Neural cell (in vitro differentiated cells): ENCODE data around the gene KIZ. TPM values are rescaled to one million over a fixed set of nuclear protein-coding genes. Genes with fewer than 3 reads are reported as not detected.

ENCODE experiments used
- H2AFZ ChIP-seq: fragments of 200-600, 300-800 bp; sonication (generic), shearing (Covaris generic); 2 replicates; pipeline ENCODE4 v1.6.0; 2014; ENCODE audit warnings: low read depth, mild to moderate bottlenecking, antibody characterized with exemption, low read length, moderate library complexity
- H3F3A ChIP-seq: fragments of 200-600 bp; shearing (Covaris generic); 2 replicates; pipeline ENCODE4 v1.6.1; 2016; ENCODE audit warnings: mild to moderate bottlenecking, moderate library complexity, mixed read lengths, antibody characterized with exemption, low read length; ENCODE audit not compliant: insufficient read depth, poor library complexity, severe bottlenecking
- H3K27ac ChIP-seq: fragments of 200-600, 300-800 bp; sonication (generic), shearing (Covaris generic); 2 replicates; pipeline ENCODE4 v1.5.1; 2014; ENCODE audit warnings: mild to moderate bottlenecking, low read length, moderate library complexity
- H3K27me3 ChIP-seq: fragments of 300-800, 200-600 bp; sonication (generic), shearing (Covaris generic); 2 replicates; pipeline ENCODE4 v1.6.0; 2014; ENCODE audit warnings: mild to moderate bottlenecking, low read depth, low read length, moderate library complexity; ENCODE audit not compliant: insufficient read depth
- H3K36me3 ChIP-seq: fragments of 300-800, 200-600 bp; sonication (generic), shearing (Covaris generic); 2 replicates; pipeline ENCODE4 v1.5.1; 2014; ENCODE audit warnings: mild to moderate bottlenecking, antibody characterized with exemption, low read length, moderate library complexity; ENCODE audit not compliant: insufficient read depth
- H3K4me2 ChIP-seq: fragments of 300-800, 200-600 bp; sonication (generic), shearing (Covaris generic); 2 replicates; pipeline ENCODE4 v1.6.0; 2014; ENCODE audit warnings: mild to moderate bottlenecking, low read length
- H3K4me3 ChIP-seq: fragments of 300-800, 200-600 bp; sonication (generic), shearing (Covaris generic); 2 replicates; pipeline ENCODE4 v1.5.1; 2014; ENCODE audit warnings: mild to moderate bottlenecking, low read length, moderate library complexity
- H3K79me2 ChIP-seq: fragments of 200-600 bp; shearing (Covaris generic); replicated peaks from 2 replicates; pipeline ENCODE4 v1.6.0; 2014; ENCODE audit warnings: mild to moderate bottlenecking, low read length, moderate library complexity; ENCODE audit not compliant: insufficient read depth
- H3K9ac ChIP-seq: fragments of 300-800, 200-600 bp; sonication (generic), shearing (Covaris generic); 2 replicates; pipeline ENCODE4 v1.6.1; 2016; ENCODE audit warnings: mild to moderate bottlenecking, low read length, mixed read lengths
- H3K9me2 ChIP-seq: fragments of 200-600 bp; shearing (Covaris generic); 2 replicates; pipeline ENCODE4 v1.6.1; 2016; ENCODE audit warnings: mild to moderate bottlenecking, low read length, mixed read lengths; ENCODE audit not compliant: insufficient read depth
- H3K9me3 ChIP-seq: fragments of 200-600, 300-800 bp; sonication (generic), shearing (Covaris generic); 2 replicates; pipeline ENCODE4 v1.6.1; 2016; ENCODE audit warnings: mild to moderate bottlenecking, mixed run types, low read length, moderate library complexity, mixed read lengths
- H4K20me1 ChIP-seq: fragments of 200-600 bp; shearing (Covaris generic); 2 replicates; pipeline ENCODE4 v1.6.1; 2016; ENCODE audit warnings: mild to moderate bottlenecking, mixed run types; ENCODE audit not compliant: insufficient read depth
- CTCF ChIP-seq: fragments of 450-650 bp; IDR thresholded peaks from 2 replicates; pipeline ENCODE4 v1.5.1; 2014; ENCODE audit warnings: antibody characterized with exemption, mild to moderate bottlenecking, moderate library complexity; ENCODE audit not compliant: poor library complexity, severe bottlenecking
- EP300 ChIP-seq: fragments of 450-650 bp; conservative IDR thresholded peaks from 2 replicates; pipeline ENCODE4 v1.6.1; 2014; ENCODE audit warnings: antibody characterized with exemption, mild to moderate bottlenecking, moderate library complexity; ENCODE audit not compliant: poor library complexity, severe bottlenecking
- EZH2 ChIP-seq: fragments of 200-600, 300-800 bp; shearing (Covaris generic), sonication (generic); IDR thresholded peaks from 2 replicates; pipeline ENCODE4 v1.6.1; 2014; ENCODE audit warnings: antibody characterized with exemption, low read length, borderline replicate concordance, mild to moderate bottlenecking; ENCODE audit not compliant: insufficient read depth, poor library complexity, severe bottlenecking
- MXI1 ChIP-seq: fragments of 450-650 bp; conservative IDR thresholded peaks from 2 replicates; pipeline ENCODE4 v1.6.1; 2014; ENCODE audit warnings: antibody characterized with exemption, mild to moderate bottlenecking; ENCODE audit not compliant: poor library complexity, severe bottlenecking
- POLR2AphosphoS5 ChIP-seq: IDR thresholded peaks from 2 replicates; pipeline ENCODE4 v1.6.1; 2012
- REST ChIP-seq: IDR thresholded peaks from 2 replicates; pipeline ENCODE4 v1.6.1; 2012; ENCODE audit warnings: borderline replicate concordance
- SMC3 ChIP-seq: fragments of 450-650 bp; conservative IDR thresholded peaks from 2 replicates; pipeline ENCODE4 v1.6.1; 2014; ENCODE audit warnings: antibody characterized with exemption, mild to moderate bottlenecking, moderate library complexity; ENCODE audit not compliant: poor library complexity
- TAF1 ChIP-seq: IDR thresholded peaks from 2 replicates; pipeline ENCODE4 v1.6.1; 2012; ENCODE audit warnings: low read depth
- polyA plus RNA-seq: library from polyadenylated mRNA; depleted of rRNA; stranded (reverse); fragments of >200 nt; gene quantifications from 2 replicates; pipeline ENCODE4 v1.2.3, GENCODE V29; 2014

Gene KIZ
- polyA plus RNA-seq, 1 donor from 2014 or later = 3.6 TPM

- TF ChIP-seq EZH2 (no peak), EP300 (no peak)
Observed at GRCh38 chr20:21265261-21266190, 139.6 kb downstream of the KIZ start (continued).

- Histone ChIP-seq H3K4me3 (no peak overlapping the region), H2AFZ (no peak overlapping the region), H3K9me3 (no peaks in the 10 kb centered on the region), H4K20me1 (no peaks in the 10 kb centered on the region), H3K4me2 (no peak overlapping the region), H3K36me3 (no peaks in the 10 kb centered on the region), H3F3A (no peaks in the 10 kb centered on the region), H3K79me2 (no peaks in the 10 kb centered on the region), H3K27me3 (no peaks in the 10 kb centered on the region), H3K9me2 (no peaks in the 10 kb centered on the region), H3K9ac (no peak overlapping the region), H3K27ac (no peak overlapping the region)
- TF ChIP-seq EZH2 (no peak), POLR2AphosphoS5 (no peak), EP300 (no peak), MXI1 (no peak), REST (no peak), TAF1 (no peak), SMC3 (no peak), CTCF (no peak)
Observed at GRCh38 chr20:21266191-21266536, 140.3 kb downstream of the KIZ start.

- Histone ChIP-seq H3K9me2 (no peaks in the 10 kb centered on the region), H3K36me3 (no peaks in the 10 kb centered on the region), H3K4me3 (no peak overlapping the region), H3K27me3 (no peaks in the 10 kb centered on the region), H3K9ac (no peak overlapping the region), H3K79me2 (no peaks in the 10 kb centered on the region), H3K27ac (no peak overlapping the region), H3K9me3 (no peaks in the 10 kb centered on the region), H2AFZ (no peak overlapping the region), H3K4me2 (no peak overlapping the region), H4K20me1 (no peaks in the 10 kb centered on the region), H3F3A (no peaks in the 10 kb centered on the region)
- TF ChIP-seq EZH2 (no peak), TAF1 (no peak), REST (no peak), POLR2AphosphoS5 (no peak), EP300 (no peak), MXI1 (no peak)
Observed at GRCh38 chr20:21269772-21270171, 143.9 kb downstream of the KIZ start.
